Glutamatergic neuron (in vitro differentiated cells): Measurements from ENCODE around the gene HOXA10. TPM values are rescaled to one million over a fixed set of nuclear protein-coding genes. Genes with fewer than 3 reads are reported as not detected.

Experiments used
- DNase-seq: peaks from one replicate; pipeline ENCODE4 v3.0.0; 2022
- H3K27ac Mint-ChIP-seq: one replicate; pipeline ENCODE4 v1.8.0; 2020; ENCODE audit warnings: mild to moderate bottlenecking, mixed read lengths, inconsistent platforms; ENCODE audit not compliant: unreplicated experiment
- H3K27me3 Mint-ChIP-seq: one replicate; pipeline ENCODE4 v1.8.0; 2020; ENCODE audit warnings: mild to moderate bottlenecking, moderate library complexity, mixed read lengths, inconsistent platforms; ENCODE audit not compliant: unreplicated experiment
- H3K36me3 Mint-ChIP-seq: one replicate; pipeline ENCODE4 v1.8.0; 2020; ENCODE audit warnings: mild to moderate bottlenecking, mixed read lengths, inconsistent platforms; ENCODE audit not compliant: unreplicated experiment
- H3K4me1 Mint-ChIP-seq: one replicate; pipeline ENCODE4 v1.8.0; 2020; ENCODE audit warnings: mild to moderate bottlenecking, low read depth, mixed read lengths, inconsistent platforms; ENCODE audit not compliant: unreplicated experiment
- H3K4me3 Mint-ChIP-seq: one replicate; pipeline ENCODE4 v1.8.0; 2020; ENCODE audit warnings: mild to moderate bottlenecking, mixed read lengths, inconsistent platforms; ENCODE audit not compliant: unreplicated experiment
- H3K9me3 Mint-ChIP-seq: one replicate; pipeline ENCODE4 v1.8.0; 2020; ENCODE audit warnings: mild to moderate bottlenecking, moderate library complexity, mixed read lengths, inconsistent platforms; ENCODE audit not compliant: unreplicated experiment
- total RNA-seq: library from RNA; stranded (reverse); fragmentation: NEBNext Ultra II Directional; extraction: Animal tissue kit (Norgen Biotek cat#: 25700); gene quantifications from one replicate; pipeline ENCODE4 v1.2.1, GENCODE V29; 2021; ENCODE audit not compliant: unreplicated experiment
- TF ChIP-seq, protein P1 (sequence below): fragments of 200-600 bp; sonication (generic); IDR thresholded peaks from one replicate; pipeline ENCODE4 v1.5.0; 2021; ENCODE audit not compliant: partially characterized antibody, unreplicated experiment

The HOXA10 gene
- total RNA-seq, 1 donor from 2014 or later: not detected

DNA sequence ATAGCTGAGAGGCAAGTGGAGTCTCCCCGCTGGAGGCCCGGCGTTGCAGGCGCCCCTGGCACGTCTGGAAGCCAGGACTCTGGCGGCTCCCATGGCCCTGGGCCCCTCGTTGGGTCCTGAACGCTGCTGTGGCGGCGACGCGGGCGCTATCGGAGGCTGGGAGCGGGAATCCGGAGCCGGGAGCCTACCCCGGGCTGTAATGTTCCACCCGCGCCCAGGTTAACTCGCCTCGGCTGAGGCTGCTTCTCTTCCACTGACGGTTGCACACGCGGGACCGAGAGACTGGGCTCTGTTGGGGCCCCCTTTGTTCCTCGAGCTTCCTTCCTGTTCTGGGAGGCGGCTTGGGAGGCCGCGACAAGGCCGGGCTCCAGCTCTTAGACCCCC is 29.3 kb downstream of the HOXA10 start:
- peaks cover 17% of the 10 kb centered on the region for H3K36me3 Mint-ChIP-seq
- H3K27me3 Mint-ChIP-seq: peaks cover 46% of the 10 kb centered on the region
- no peak overlapping the region for H3K27ac Mint-ChIP-seq
- no peak overlapping the region for H3K4me3 Mint-ChIP-seq
- no peaks in the 10 kb centered on the region for H3K4me1 Mint-ChIP-seq
- TF ChIP-seq, protein P1, sequence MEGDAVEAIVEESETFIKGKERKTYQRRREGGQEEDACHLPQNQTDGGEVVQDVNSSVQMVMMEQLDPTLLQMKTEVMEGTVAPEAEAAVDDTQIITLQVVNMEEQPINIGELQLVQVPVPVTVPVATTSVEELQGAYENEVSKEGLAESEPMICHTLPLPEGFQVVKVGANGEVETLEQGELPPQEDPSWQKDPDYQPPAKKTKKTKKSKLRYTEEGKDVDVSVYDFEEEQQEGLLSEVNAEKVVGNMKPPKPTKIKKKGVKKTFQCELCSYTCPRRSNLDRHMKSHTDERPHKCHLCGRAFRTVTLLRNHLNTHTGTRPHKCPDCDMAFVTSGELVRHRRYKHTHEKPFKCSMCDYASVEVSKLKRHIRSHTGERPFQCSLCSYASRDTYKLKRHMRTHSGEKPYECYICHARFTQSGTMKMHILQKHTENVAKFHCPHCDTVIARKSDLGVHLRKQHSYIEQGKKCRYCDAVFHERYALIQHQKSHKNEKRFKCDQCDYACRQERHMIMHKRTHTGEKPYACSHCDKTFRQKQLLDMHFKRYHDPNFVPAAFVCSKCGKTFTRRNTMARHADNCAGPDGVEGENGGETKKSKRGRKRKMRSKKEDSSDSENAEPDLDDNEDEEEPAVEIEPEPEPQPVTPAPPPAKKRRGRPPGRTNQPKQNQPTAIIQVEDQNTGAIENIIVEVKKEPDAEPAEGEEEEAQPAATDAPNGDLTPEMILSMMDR: no peak
- H3K9me3 Mint-ChIP-seq: peaks cover 4% of the 10 kb centered on the region
- DNase-seq: no peak

DNA sequence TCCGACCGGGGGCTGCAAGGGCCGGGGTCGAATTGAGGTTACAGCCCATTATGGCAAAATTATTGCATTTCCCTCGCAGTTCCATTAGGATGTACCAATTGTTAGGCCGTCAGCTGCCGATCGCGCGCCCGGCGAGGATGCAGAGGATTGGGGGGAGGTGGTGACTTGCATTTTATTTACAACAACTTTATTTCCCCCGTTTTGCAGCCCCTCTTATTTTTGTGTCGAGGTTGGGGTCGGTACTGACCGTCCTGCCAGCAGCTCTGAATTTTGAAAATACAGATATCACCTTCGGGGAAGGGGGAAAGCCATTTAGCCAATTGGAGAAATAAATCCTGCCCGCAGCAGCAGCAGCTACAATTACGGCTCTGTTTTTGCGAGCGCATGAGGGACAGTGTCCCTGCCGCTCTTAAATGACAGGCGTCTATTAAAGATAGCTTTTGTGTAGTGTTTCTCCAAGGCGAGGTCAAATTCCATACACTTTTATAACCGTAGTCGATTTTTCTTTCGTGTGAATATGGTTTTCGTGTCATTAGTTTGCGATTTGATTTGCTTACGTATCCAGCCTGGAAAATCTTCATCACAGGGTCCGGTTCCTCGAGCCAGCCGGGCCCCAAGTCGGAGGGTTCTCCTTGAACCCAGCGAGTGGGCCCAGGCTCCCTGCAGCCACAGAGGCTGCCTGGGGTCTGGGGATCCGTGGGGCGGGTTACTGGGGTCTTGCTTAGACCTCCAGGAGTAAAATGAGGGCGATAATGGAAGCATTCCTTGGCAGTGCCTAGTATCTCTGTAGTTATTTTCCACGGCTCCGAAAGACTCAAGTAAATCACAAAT is 30.0 kb downstream of the HOXA10 start:
- Mint-ChIP-seq H3K9me3 (peaks cover 5% of the 10 kb centered on the region), H3K27ac (no peak overlapping the region), H3K27me3 (peaks cover 45% of the 10 kb centered on the region), H3K4me1 (no peaks in the 10 kb centered on the region), H3K36me3 (peaks cover 17% of the 10 kb centered on the region), H3K4me3 (no peak overlapping the region)
- TF ChIP-seq, protein P1: no peak
- no peak for DNase-seq

DNA sequence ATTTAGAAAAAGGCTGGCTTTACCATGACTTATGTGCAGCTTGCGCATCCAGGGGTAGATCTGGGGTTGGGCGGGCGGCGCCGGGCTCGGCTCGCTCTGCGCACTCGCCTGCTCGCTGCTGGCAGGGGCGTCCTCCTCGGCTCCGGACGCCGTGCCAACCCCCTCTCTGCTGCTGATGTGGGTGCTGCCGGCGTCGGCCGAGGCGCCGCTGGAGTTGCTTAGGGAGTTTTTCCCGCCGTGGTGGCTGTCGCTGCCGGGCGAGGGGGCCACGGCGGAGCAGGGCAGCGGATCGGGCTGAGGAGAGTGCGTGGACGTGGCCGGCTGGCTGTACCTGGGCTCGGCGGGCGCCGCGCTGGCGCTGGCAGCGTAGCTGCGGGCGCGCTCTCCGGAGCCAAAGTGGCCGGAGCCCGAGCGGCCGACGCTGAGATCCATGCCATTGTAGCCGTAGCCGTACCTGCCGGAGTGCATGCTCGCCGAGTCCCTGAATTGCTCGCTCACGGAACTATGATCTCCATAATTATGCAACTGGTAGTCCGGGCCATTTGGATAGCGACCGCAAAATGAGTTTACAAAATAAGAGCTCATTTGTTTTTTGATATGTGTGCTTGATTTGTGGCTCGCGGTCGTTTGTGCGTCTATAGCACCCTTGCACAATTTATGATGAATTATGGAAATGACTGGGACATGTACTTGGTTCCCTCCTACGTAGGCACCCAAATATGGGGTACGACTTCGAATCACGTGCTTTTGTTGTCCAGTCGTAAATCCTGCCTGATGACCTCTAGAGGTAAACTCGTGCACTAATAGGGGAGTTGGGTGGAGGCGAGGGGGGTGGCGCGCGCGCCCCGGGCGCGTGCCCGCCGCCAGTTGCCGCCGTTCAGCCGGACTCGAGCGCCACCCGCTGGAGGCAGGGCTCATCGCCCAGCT is 30.8 kb downstream of the HOXA10 start, which contains the start of gene HOXA5:
Gene HOXA5 (minus strand): TSS at position 659 of the 927 bp plus-strand sequence. CDS start 74 bp downstream, at position 585.
- peak; percentile 70 for DNase-seq
- Mint-ChIP-seq H3K9me3 (peaks cover 5% of the 10 kb centered on the region), H3K4me3 (peak within 1 kb of the TSS; percentile 83), H3K4me1 (no peaks in the 10 kb centered on the region), H3K27ac (no peak within 1 kb of the TSS), H3K36me3 (peaks cover 17% of the 10 kb centered on the region), H3K27me3 (peaks cover 47% of the 10 kb centered on the region)
- TF ChIP-seq, protein P1: peak; percentile 78

DNA sequence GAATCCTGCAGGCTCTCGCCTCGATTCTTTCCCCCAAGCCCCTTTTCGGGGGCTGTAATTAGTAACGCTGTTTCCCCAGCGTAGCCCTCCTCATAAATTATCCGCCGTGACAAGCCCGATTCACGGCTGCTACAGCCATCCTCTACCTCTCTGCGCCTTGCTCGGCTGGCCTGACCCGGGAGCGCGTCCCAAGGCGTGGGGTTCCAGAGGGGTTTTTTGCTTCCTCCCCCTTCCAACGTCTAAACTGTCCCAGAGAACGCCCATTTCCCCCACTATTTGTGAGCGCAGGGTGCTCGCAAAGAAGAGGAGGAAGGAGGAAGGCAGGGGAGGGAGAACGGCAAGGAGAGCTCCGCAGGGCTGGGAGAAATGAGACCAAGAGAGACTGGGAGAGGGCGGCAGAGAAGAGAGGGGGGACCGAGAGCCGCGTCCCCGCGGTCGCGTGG is 31.5 kb downstream of the HOXA10 start:
- Mint-ChIP-seq H3K36me3 (peaks cover 17% of the 10 kb centered on the region), H3K4me3 (peak overlapping the region; percentile 83), H3K9me3 (peaks cover 5% of the 10 kb centered on the region), H3K27me3 (peaks cover 45% of the 10 kb centered on the region), H3K27ac (no peak overlapping the region), H3K4me1 (no peaks in the 10 kb centered on the region)
- TF ChIP-seq, protein P1: no peak
- no peak for DNase-seq
